ENCODE results near the gene CCKAR.

Gene CCKAR

GRCh38 chr4:26471890-26472289 lies 18.4 kb downstream of the CCKAR start:
- POLR2A ChIA-PET: no interaction called here
- no peak for DNase-seq (ENCODE audit: extremely low spot score)
- CTCF ChIA-PET: interaction anchor here (1.8 to 2.5 kb wide), 2 partner anchors 10 to 20 kb away, joined by 5 to 10 read pairs; no protein-coding TSS in a partner anchor
- TF ChIP-seq CTCF (IDR thresholded peaks at IDR 0.05; ENCODE audit: control extremely low read depth, extremely low read depth, low read depth, missing control alignments): no peak

- no peak for DNase-seq (ENCODE audit: extremely low spot score)
- no peak for TF ChIP-seq CTCF (IDR thresholded peaks at IDR 0.05; ENCODE audit: control extremely low read depth, extremely low read depth, low read depth, missing control alignments)
- ChIA-PET CTCF (no interaction called here), POLR2A (no interaction called here)
These were observed 21.3 kb downstream of the CCKAR start for GRCh38 chr4:26468977-26469376.

GRCh38 chr4:26468283-26468949 lies 21.9 kb downstream of the CCKAR start:
- no peak for TF ChIP-seq CTCF (IDR thresholded peaks at IDR 0.05; ENCODE audit: control extremely low read depth, extremely low read depth, low read depth, missing control alignments)
- ChIA-PET CTCF (no interaction called here), POLR2A (no interaction called here)
- DNase-seq (ENCODE audit: extremely low spot score): no peak

GRCh38 chr4:26467724-26468123 lies 22.6 kb downstream of the CCKAR start:
- ChIA-PET CTCF (no interaction called here), POLR2A (no interaction called here)
- DNase-seq (ENCODE audit: extremely low spot score): no peak
- TF ChIP-seq CTCF (IDR thresholded peaks at IDR 0.05; ENCODE audit: control extremely low read depth, extremely low read depth, low read depth, missing control alignments): no peak

GRCh38 chr4:26466578-26467270 lies 23.6 kb downstream of the CCKAR start:
- ChIA-PET POLR2A (no interaction called here), CTCF (no interaction called here)
- DNase-seq (ENCODE audit: extremely low spot score): no peak
- TF ChIP-seq CTCF (IDR thresholded peaks at IDR 0.05; ENCODE audit: control extremely low read depth, extremely low read depth, low read depth, missing control alignments): no peak

- POLR2A ChIA-PET: no interaction called here
- CTCF ChIA-PET: interaction anchor here (1.3 kb wide), 1 partner anchor 9 kb away, joined by 3 read pairs; no protein-coding TSS in a partner anchor
- no peak for TF ChIP-seq CTCF (IDR thresholded peaks at IDR 0.05; ENCODE audit: control extremely low read depth, extremely low read depth, low read depth, missing control alignments)
- DNase-seq (ENCODE audit: extremely low spot score): no peak
These were observed 25.7 kb downstream of the CCKAR start for GRCh38 chr4:26464420-26465095.

Data from GM10248 (cell line).